ENCODE data around the gene EPB41. TPM values are rescaled to one million over a fixed set of nuclear protein-coding genes. Genes with fewer than 3 reads are reported as not detected.

The EPB41 gene
- total RNA-seq, 6 donors from 2014 or later, result 43.5 to 109 (median 51.9) TPM

- ATAC-seq (ENCODE audit: low FRiP score in 2 of 2), result peak; percentile 80 to 85
- no peaks in the 10 kb centered on the region for H3K36me3 ChIP-seq
- H3K27me3 ChIP-seq, result no peaks in the 10 kb centered on the region
- DNase-seq, result peak in 1 of 2 donors; percentile 91
- H3K9me3 ChIP-seq, result no peaks in the 10 kb centered on the region
- TF ChIP-seq CTCF (IDR thresholded peaks at IDR 0.05) (peak; percentile 85 to 95 (median 92)), POLR2AphosphoS5 (IDR thresholded peaks at IDR 0.05) (no peak), EP300 (IDR thresholded peaks at IDR 0.05) (no peak)
- H3K4me3 ChIP-seq, result no peak overlapping the region
- H3K4me1 ChIP-seq, result peaks cover 25 to 45% (median 33%) of the 10 kb centered on the region in 4 donors
- no peak overlapping the region for H3K27ac ChIP-seq
- 33 to 35% methylated on average over 13 of the region's 13 CpGs for WGBS, 2 donors
Observed at GRCh38 chr1:28882009-28882628, 32.2 kb upstream of the EPB41 start.

GRCh38 chr1:28883242-28883616 lies 31.1 kb upstream of the EPB41 start:
- Histone ChIP-seq H3K36me3 (no peaks in the 10 kb centered on the region), H3K4me1 (peaks cover 28 to 47% (median 38%) of the 10 kb centered on the region in 4 donors), H3K9me3 (no peaks in the 10 kb centered on the region), H3K4me3 (no peak overlapping the region), H3K27me3 (no peaks in the 10 kb centered on the region), H3K27ac (no peak overlapping the region)
- no peak for DNase-seq
- TF ChIP-seq POLR2AphosphoS5 (IDR thresholded peaks at IDR 0.05), result no peak
- no peak for TF ChIP-seq POLR2A (IDR thresholded peaks at IDR 0.05)
- TF ChIP-seq CTCF (IDR thresholded peaks at IDR 0.05), result no peak
- 80 to 100% methylated on average over 1 of the region's 1 CpG for WGBS, 2 donors
- no peak for ATAC-seq (ENCODE audit: low FRiP score in 2 of 2)

DNA sequence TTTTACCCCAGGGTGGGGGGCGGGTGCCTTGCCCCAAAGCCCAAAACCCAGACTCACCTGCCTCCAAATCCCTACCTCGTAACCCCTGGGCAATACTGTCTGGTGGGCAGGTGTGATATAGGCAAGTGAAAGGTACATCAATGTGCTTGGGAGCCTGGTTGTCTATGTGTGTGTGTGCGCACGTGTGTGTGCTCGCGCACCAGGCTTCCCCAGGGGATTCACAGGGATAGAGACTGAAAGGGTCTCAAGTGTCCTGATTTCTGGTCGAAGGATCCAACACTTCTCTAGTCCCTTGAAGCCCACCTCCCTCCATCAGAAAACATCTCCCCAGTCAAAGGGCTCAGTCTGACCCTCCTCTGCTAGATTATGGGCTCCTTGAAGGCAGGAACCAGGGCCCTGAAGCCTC lies 28.9 kb upstream of the EPB41 start:
- 76 to 82% methylated on average over 6 to 7 of the region's 7 CpGs for WGBS, 2 donors
- no peaks in the 10 kb centered on the region for H3K36me3 ChIP-seq
- H3K9me3 ChIP-seq, result no peaks in the 10 kb centered on the region
- H3K4me3 ChIP-seq, result no peak overlapping the region
- peaks cover 34 to 59% (median 40%) of the 10 kb centered on the region in 4 donors for H3K4me1 ChIP-seq
- no peak for TF ChIP-seq POLR2AphosphoS5 (IDR thresholded peaks at IDR 0.05)
- TF ChIP-seq EP300 (IDR thresholded peaks at IDR 0.05), result no peak
- no peak for TF ChIP-seq POLR2A (IDR thresholded peaks at IDR 0.05)
- no peak for TF ChIP-seq CTCF (IDR thresholded peaks at IDR 0.05)
- DNase-seq (no peak), ATAC-seq (ENCODE audit: low FRiP score in 2 of 2) (no peak)
- peak overlapping the region; percentile 76 to 93 (median 86) for H3K27ac ChIP-seq
- no peaks in the 10 kb centered on the region for H3K27me3 ChIP-seq

- Histone ChIP-seq H3K27me3 (no peaks in the 10 kb centered on the region), H3K9me3 (no peaks in the 10 kb centered on the region), H3K4me3 (peak overlapping the region in 3 of 4 donors; percentile 78 to 97 (median 94)), H3K36me3 (no peaks in the 10 kb centered on the region), H3K4me1 (peaks cover 34 to 59% (median 40%) of the 10 kb centered on the region in 4 donors), H3K27ac (peak overlapping the region; percentile 76 to 93 (median 86))
- 52% methylated on average over 17 of the region's 17 CpGs for WGBS, 2 donors
- DNase-seq (no peak), ATAC-seq (ENCODE audit: low FRiP score in 2 of 2) (no peak)
- TF ChIP-seq POLR2AphosphoS5 (IDR thresholded peaks at IDR 0.05), result no peak
- TF ChIP-seq POLR2A (IDR thresholded peaks at IDR 0.05), result peak in 1 of 4 donors; percentile 8
- TF ChIP-seq EP300 (IDR thresholded peaks at IDR 0.05), result no peak
- no peak for TF ChIP-seq CTCF (IDR thresholded peaks at IDR 0.05)
Observed at GRCh38 chr1:28885977-28886730, 28.2 kb upstream of the EPB41 start.
